Amniotic epithelial cell (primary cell): ENCODE data around the gene OR51L1.
"Not testable (repeated sequence)": the region's sequence is repeated elsewhere in the genome, so short reads cannot be mapped to it uniquely, and the experiment has no call there.

Experiments used
- DNase-seq: peaks from one replicate; pipeline ENCODE4 v3.0.0-alpha.2; 2010; ENCODE audit warnings: low read depth

The OR51L1 gene

GRCh38 chr11:4994551-4994950, at the start of gene OR51L1:
TSS of gene OR51L1 (plus strand) at chr11:4994851. CDS start at chr11:4998983, 4,132 bp downstream.
- DNase-seq = no peak

GRCh38 chr11:4947505-4947904, 47.1 kb upstream of the OR51L1 start, which contains the start of gene OR51A4:
TSS of gene OR51A4 (minus strand) at chr11:4947605. CDS start at chr11:4947100, 505 bp downstream.
- DNase-seq = no peak

GRCh38 chr11:4955613-4956012, 39.0 kb upstream of the OR51L1 start, which contains the start of gene OR51A2:
TSS of gene OR51A2 (minus strand) at chr11:4955713. CDS start at chr11:4955713, 0 bp downstream.
- not testable (repeated sequence) for DNase-seq

GRCh38 chr11:4957396-4957795, 37.3 kb upstream of the OR51L1 start:
- DNase-seq = no peak

GRCh38 chr11:4960877-4961276, 33.8 kb upstream of the OR51L1 start:
- no peak for DNase-seq

GRCh38 chr11:4962816-4963215, 31.8 kb upstream of the OR51L1 start:
- DNase-seq = no peak

GRCh38 chr11:4975436-4975835, 19.2 kb upstream of the OR51L1 start:
- DNase-seq = no peak

- DNase-seq = no peak
These were observed 15.6 kb upstream of the OR51L1 start for GRCh38 chr11:4979036-4979435.

GRCh38 chr11:4982678-4983077, 12.0 kb upstream of the OR51L1 start:
- no peak for DNase-seq

GRCh38 chr11:4983841-4984240, 10.8 kb upstream of the OR51L1 start:
- no peak for DNase-seq

GRCh38 chr11:4991060-4991459, 3.6 kb upstream of the OR51L1 start:
- peak; percentile 2 for DNase-seq

GRCh38 chr11:5004424-5005274, 10.0 kb downstream of the OR51L1 start:
- DNase-seq = peak; percentile 44

- DNase-seq = peak; percentile 4
These were observed 12.9 kb downstream of the OR51L1 start for GRCh38 chr11:5007561-5007960.

GRCh38 chr11:5011254-5011653, 16.6 kb downstream of the OR51L1 start:
- DNase-seq = no peak

GRCh38 chr11:5013012-5013411, 18.4 kb downstream of the OR51L1 start:
- no peak for DNase-seq

- DNase-seq = no peak
These were observed 27.3 kb downstream of the OR51L1 start for GRCh38 chr11:5021996-5022395.

GRCh38 chr11:5036669-5037068, 42.0 kb downstream of the OR51L1 start:
- no peak for DNase-seq

- DNase-seq = no peak
These were observed 43.3 kb downstream of the OR51L1 start for GRCh38 chr11:5037926-5038325.

GRCh38 chr11:5038341-5038740, 43.7 kb downstream of the OR51L1 start:
- no peak for DNase-seq

- DNase-seq = no peak
These were observed 46.2 kb downstream of the OR51L1 start for GRCh38 chr11:5040876-5041275.

- DNase-seq = no peak
These were observed 47.4 kb downstream of the OR51L1 start for GRCh38 chr11:5042091-5042490.

- DNase-seq = peak; percentile 12
These were observed 48.7 kb downstream of the OR51L1 start for GRCh38 chr11:5043380-5043779.

GRCh38 chr11:5046226-5046625, 51.6 kb downstream of the OR51L1 start, which contains the start of gene OR52J3:
TSS of gene OR52J3 (plus strand) at chr11:5046526. CDS start at chr11:5046526, 0 bp downstream.
- DNase-seq = no peak
